HUES6 (cell line): ENCODE measurements around the gene VEZT.

Experiments
- H3K27ac ChIP-seq: 2 replicates; pipeline ENCODE4 v1.7.0; 2013; ENCODE audit warnings: low read depth, mild to moderate bottlenecking, low read length, inconsistent platforms
- H3K27me3 ChIP-seq: 2 replicates; pipeline ENCODE4 v1.6.1; 2013; ENCODE audit warnings: low read length; ENCODE audit not compliant: control insufficient read depth, insufficient read depth
- H3K36me3 ChIP-seq: 2 replicates; pipeline ENCODE4 v1.6.1; 2013; ENCODE audit warnings: low read length; ENCODE audit not compliant: control insufficient read depth, insufficient read depth
- H3K4me1 ChIP-seq: 2 replicates; pipeline ENCODE4 v1.6.1; 2013; ENCODE audit warnings: low read length; ENCODE audit not compliant: control insufficient read depth, insufficient read depth
- H3K4me3 ChIP-seq: 2 replicates; pipeline ENCODE4 v1.5.1; 2013; ENCODE audit warnings: low read depth, low read length
- H3K9ac ChIP-seq: one replicate; pipeline ENCODE4 v1.6.1; 2013; ENCODE audit warnings: mild to moderate bottlenecking, low read length
- H3K9me3 ChIP-seq: 2 replicates; pipeline ENCODE4 v1.6.1; 2013; ENCODE audit warnings: low read depth, low read length; ENCODE audit not compliant: control insufficient read depth, insufficient read depth

Gene VEZT

GRCh38 chr12:95259368-95259767 is 41.8 kb downstream of the VEZT start:
- H3K36me3 ChIP-seq = peaks cover 55% of the 10 kb centered on the region
- H3K27ac ChIP-seq = no peak overlapping the region
- H3K27me3 ChIP-seq = no peaks in the 10 kb centered on the region
- peaks cover 23% of the 10 kb centered on the region for H3K4me1 ChIP-seq
- H3K9me3 ChIP-seq = no peaks in the 10 kb centered on the region
- no peak overlapping the region for H3K4me3 ChIP-seq
- no peak overlapping the region for H3K9ac ChIP-seq

GRCh38 chr12:95261109-95261508 is 43.5 kb downstream of the VEZT start:
- Histone ChIP-seq H3K9me3 (no peaks in the 10 kb centered on the region), H3K4me1 (peaks cover 20% of the 10 kb centered on the region), H3K27me3 (no peaks in the 10 kb centered on the region), H3K9ac (no peak overlapping the region), H3K36me3 (peaks cover 58% of the 10 kb centered on the region), H3K27ac (no peak overlapping the region), H3K4me3 (no peak overlapping the region)

GRCh38 chr12:95262808-95263207 is 45.2 kb downstream of the VEZT start:
- no peaks in the 10 kb centered on the region for H3K27me3 ChIP-seq

DNA sequence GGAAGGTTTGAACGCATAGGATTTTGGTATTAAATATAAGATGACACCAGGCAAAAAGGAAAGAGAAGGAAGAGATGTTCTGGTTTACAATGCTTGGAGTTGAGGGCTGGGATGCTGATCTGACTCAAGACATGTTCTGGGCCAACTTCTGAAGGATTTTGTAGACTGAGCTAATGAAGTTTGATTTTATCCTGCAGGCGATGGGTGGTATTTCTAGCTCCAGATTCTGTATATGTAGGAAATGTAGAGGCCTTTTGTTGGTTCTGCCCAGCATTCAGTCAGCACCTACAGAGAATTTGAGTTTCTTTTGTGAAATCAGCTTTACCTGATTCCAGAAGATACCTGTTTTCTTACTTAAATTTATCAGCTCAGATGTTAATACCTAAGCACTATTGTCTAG is 48.2 kb downstream of the VEZT start:
- Histone ChIP-seq H3K9me3 (no peaks in the 10 kb centered on the region), H3K27me3 (no peaks in the 10 kb centered on the region), H3K9ac (no peak overlapping the region), H3K4me3 (no peak overlapping the region), H3K4me1 (no peaks in the 10 kb centered on the region), H3K36me3 (peaks cover 77% of the 10 kb centered on the region), H3K27ac (no peak overlapping the region)

More at GRCh38 chr12:95262808-95263207, 45.2 kb downstream of the VEZT start:
- no peak overlapping the region for H3K27ac ChIP-seq
- no peak overlapping the region for H3K9ac ChIP-seq
- H3K4me3 ChIP-seq = no peak overlapping the region
- H3K9me3 ChIP-seq = no peaks in the 10 kb centered on the region
- 0 out of 2 replicates have a peak, but pooled peaks cover 5% of the 10 kb centered on the region for H3K4me1 ChIP-seq
- H3K36me3 ChIP-seq = peaks cover 69% of the 10 kb centered on the region

GRCh38 chr12:95266254-95266653 is 48.6 kb downstream of the VEZT start:
- Histone ChIP-seq H3K9me3 (no peaks in the 10 kb centered on the region), H3K27me3 (no peaks in the 10 kb centered on the region), H3K27ac (no peak overlapping the region), H3K36me3 (peaks cover 75% of the 10 kb centered on the region), H3K4me1 (no peaks in the 10 kb centered on the region), H3K9ac (no peak overlapping the region), H3K4me3 (no peak overlapping the region)

DNA sequence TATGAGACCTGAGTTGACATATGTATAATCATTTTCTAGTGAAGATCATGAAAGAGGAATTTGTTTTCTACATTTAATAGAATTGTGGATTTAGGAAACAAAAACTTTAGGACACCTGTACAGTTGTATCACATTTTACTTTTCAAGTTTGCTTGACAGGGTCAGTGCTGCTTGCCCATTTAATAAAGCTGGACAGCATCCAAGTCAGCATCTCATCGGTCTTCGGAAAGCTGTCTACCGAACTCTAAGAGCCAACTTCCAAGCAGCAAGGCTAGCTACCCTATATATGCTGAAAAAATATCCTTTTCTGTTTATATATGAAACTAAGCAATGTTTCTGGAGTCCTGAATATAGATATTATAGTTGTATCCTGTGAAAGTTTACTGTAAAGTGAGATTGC is 52.3 kb downstream of the VEZT start:
- H3K4me3 ChIP-seq = no peak overlapping the region
- no peak overlapping the region for H3K27ac ChIP-seq
- no peaks in the 10 kb centered on the region for H3K4me1 ChIP-seq
- no peaks in the 10 kb centered on the region for H3K27me3 ChIP-seq
- no peaks in the 10 kb centered on the region for H3K9me3 ChIP-seq
- H3K36me3 ChIP-seq = peaks cover 70% of the 10 kb centered on the region
- H3K9ac ChIP-seq = no peak overlapping the region

GRCh38 chr12:95271465-95271864 is 53.9 kb downstream of the VEZT start:
- no peak overlapping the region for H3K27ac ChIP-seq
- no peaks in the 10 kb centered on the region for H3K4me1 ChIP-seq
- H3K9ac ChIP-seq = no peak overlapping the region
- H3K4me3 ChIP-seq = no peak overlapping the region
- H3K9me3 ChIP-seq = no peaks in the 10 kb centered on the region
- H3K27me3 ChIP-seq = no peaks in the 10 kb centered on the region
- H3K36me3 ChIP-seq = peaks cover 69% of the 10 kb centered on the region

GRCh38 chr12:95277139-95277538 is 59.5 kb downstream of the VEZT start:
- no peak overlapping the region for H3K9ac ChIP-seq
- H3K27me3 ChIP-seq = no peaks in the 10 kb centered on the region
- peaks cover 70% of the 10 kb centered on the region for H3K36me3 ChIP-seq
- no peak overlapping the region for H3K4me3 ChIP-seq
- no peaks in the 10 kb centered on the region for H3K9me3 ChIP-seq
- H3K27ac ChIP-seq = no peak overlapping the region
- no peaks in the 10 kb centered on the region for H3K4me1 ChIP-seq

DNA sequence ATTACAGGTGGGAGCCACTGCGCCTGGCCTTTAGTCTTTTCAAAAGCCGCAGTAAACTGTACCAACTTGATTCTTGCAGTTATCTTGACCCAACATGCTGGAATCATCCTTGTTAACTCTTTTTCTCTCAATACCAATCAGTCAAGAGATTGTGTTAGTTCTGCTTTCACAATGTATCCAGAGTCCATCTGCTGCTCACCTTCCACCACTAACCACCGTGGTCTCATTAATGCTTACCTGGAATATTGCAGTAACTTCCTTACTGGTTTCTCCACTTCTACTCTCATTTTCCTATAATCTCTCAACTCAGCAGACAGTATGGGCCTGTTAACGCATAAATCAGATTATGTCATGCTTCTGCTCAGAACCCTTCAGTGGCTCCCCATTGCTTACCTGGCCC is 62.2 kb downstream of the VEZT start:
- Histone ChIP-seq H3K9ac (no peak overlapping the region), H3K27ac (no peak overlapping the region), H3K4me1 (no peaks in the 10 kb centered on the region), H3K36me3 (peaks cover 79% of the 10 kb centered on the region), H3K27me3 (no peaks in the 10 kb centered on the region), H3K4me3 (no peak overlapping the region), H3K9me3 (no peaks in the 10 kb centered on the region)

GRCh38 chr12:95282266-95282665 is 64.7 kb downstream of the VEZT start:
- Histone ChIP-seq H3K27ac (no peak overlapping the region), H3K36me3 (peaks cover 73% of the 10 kb centered on the region), H3K9ac (no peak overlapping the region), H3K27me3 (no peaks in the 10 kb centered on the region), H3K4me1 (no peaks in the 10 kb centered on the region), H3K9me3 (no peaks in the 10 kb centered on the region), H3K4me3 (no peak overlapping the region)

GRCh38 chr12:95283371-95283770 is 65.8 kb downstream of the VEZT start:
- Histone ChIP-seq H3K36me3 (peaks cover 74% of the 10 kb centered on the region), H3K27me3 (no peaks in the 10 kb centered on the region), H3K9me3 (no peaks in the 10 kb centered on the region), H3K4me3 (no peak overlapping the region), H3K4me1 (no peaks in the 10 kb centered on the region), H3K27ac (no peak overlapping the region), H3K9ac (no peak overlapping the region)

DNA sequence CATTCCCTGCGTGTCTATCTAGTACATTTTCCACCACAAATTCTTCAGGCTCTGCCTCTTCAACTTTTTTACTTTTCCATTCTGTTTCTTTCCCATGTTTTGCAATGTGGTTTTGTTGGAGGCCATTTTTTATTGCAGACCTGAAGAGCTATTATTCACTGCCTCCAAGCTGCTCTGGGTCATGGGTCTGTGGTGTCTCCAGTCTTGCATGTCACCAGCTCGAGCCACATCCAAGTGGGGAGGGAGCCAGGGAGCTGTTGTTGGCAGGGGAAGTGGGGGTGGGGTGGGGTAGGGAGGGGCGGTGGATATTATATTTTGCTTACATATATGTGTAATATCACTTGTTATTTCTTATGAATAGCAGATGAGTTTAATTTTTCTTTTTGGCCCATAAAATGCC is 69.1 kb downstream of the VEZT start:
- Histone ChIP-seq H3K4me3 (no peak overlapping the region), H3K27ac (no peak overlapping the region), H3K36me3 (peaks cover 68% of the 10 kb centered on the region), H3K27me3 (no peaks in the 10 kb centered on the region), H3K9me3 (no peaks in the 10 kb centered on the region), H3K4me1 (no peaks in the 10 kb centered on the region), H3K9ac (no peak overlapping the region)
